Natural killer cell (primary cell): ENCODE results near the gene FGFRL1. TPM values are rescaled to one million over a fixed set of nuclear protein-coding genes. Genes with fewer than 3 reads are reported as not detected.
"Not testable (repeated sequence)": the region's sequence is repeated elsewhere in the genome, so short reads cannot be mapped to it uniquely, and the experiment has no call there.

Source experiments
- ATAC-seq, 3 donors: fragments of 150-1000 bp in 2 of 3; fragments of 200-7000 bp in 1 of 3; cut with Tn5 transposase; 1 replicate in 1 of 3; 2 replicates in 2 of 3; pipeline ENCODE4 v1.10.0; 2021; ENCODE audit warnings: mild to moderate bottlenecking in 2 of 3, moderate library complexity in 2 of 3
- DNase-seq, 2 donors: peaks; one replicate each; pipeline versions ENCODE4 v3.0.0 to v3.0.0-alpha.2; 2013 to 2021; ENCODE audit warnings: mixed read lengths in 1 of 2
- H3K27ac ChIP-seq: one replicate; pipeline ENCODE4 v1.5.1; 2013; ENCODE audit warnings: mild to moderate bottlenecking, low read length
- H3K27me3 ChIP-seq: one replicate; pipeline ENCODE4 v1.6.1; 2013; ENCODE audit warnings: low read length; ENCODE audit not compliant: control insufficient read depth, insufficient read depth
- H3K36me3 ChIP-seq: one replicate; pipeline ENCODE4 v1.6.1; 2013; ENCODE audit warnings: low read length; ENCODE audit not compliant: control insufficient read depth, insufficient read depth
- H3K4me1 ChIP-seq: one replicate; pipeline ENCODE4 v1.6.1; 2013; ENCODE audit warnings: low read length; ENCODE audit not compliant: control insufficient read depth, insufficient read depth
- H3K4me3 ChIP-seq: one replicate; pipeline ENCODE4 v1.5.1; 2013; ENCODE audit warnings: low read length
- H3K9me3 ChIP-seq: one replicate; pipeline ENCODE4 v1.6.1; 2013; ENCODE audit warnings: low read length; ENCODE audit not compliant: control insufficient read depth, insufficient read depth
- H3K27ac Mint-ChIP-seq, 2 donors: one replicate each; pipeline ENCODE4 v1.8.0; 2022; ENCODE audit warnings: mild to moderate bottlenecking in 2 of 2, mixed read lengths in 2 of 2, moderate library complexity in 1 of 2
- H3K27me3 Mint-ChIP-seq, 2 donors: one replicate each; pipeline ENCODE4 v1.8.0; 2022; ENCODE audit warnings: low read depth in 2 of 2, mixed read lengths in 2 of 2
- H3K36me3 Mint-ChIP-seq: one replicate; pipeline ENCODE4 v1.8.0; 2022; ENCODE audit warnings: mixed read lengths
- H3K4me1 Mint-ChIP-seq, 2 donors: one replicate each; pipeline ENCODE4 v1.8.0; 2022; ENCODE audit warnings: mixed read lengths in 2 of 2
- H3K4me3 Mint-ChIP-seq: one replicate; pipeline ENCODE4 v1.8.0; 2022; ENCODE audit warnings: mild to moderate bottlenecking, moderate library complexity, mixed read lengths
- H3K9me3 Mint-ChIP-seq, 2 donors: one replicate each; pipeline ENCODE4 v1.8.0; 2022; ENCODE audit warnings: mixed read lengths in 2 of 2
- CTCF ChIP-seq: fragments of 200-600 bp; IDR thresholded peaks from one replicate; pipeline ENCODE4 v1.8.0; 2022; ENCODE audit warnings: antibody characterized with exemption
- WGBS: methylation state at CpG from one replicate; pipeline ENCODE4 v1.1.7; 2013; ENCODE audit warnings: missing lambda C conversion rate; ENCODE audit not compliant: insufficient coverage; 5-methylcytosine and 5-hydroxymethylcytosine counted together
- intact Hi-C: fragments of 100-400 bp; cut with micrococcal nuclease; formaldehyde crosslinking; loops from one replicate; pipeline ENCODE4 v1.14.2; 2022
- total RNA-seq, 4 donors: library from RNA; stranded (reverse); fragments of 120-200 nt in 1 of 4; gene quantifications; one replicate each; pipeline versions ENCODE4 v1.2.3 to v1.2.4, GENCODE V29; 2013 to 2022

The FGFRL1 gene
- total RNA-seq, 3 donors from 2014 or later (not counting 1 experiment from before 2014, with no cell fraction given): 28.0 to 39.8 (median 32.5) TPM

GRCh38 chr4:974668-975067 is 36.8 kb upstream of the FGFRL1 start:
- Histone ChIP-seq H3K4me1 (peaks cover 42% of the 10 kb centered on the region), H3K36me3 (no peaks in the 10 kb centered on the region), H3K9me3 (no peaks in the 10 kb centered on the region), H3K4me3 (no peak overlapping the region), H3K27ac (no peak overlapping the region), H3K27me3 (no peaks in the 10 kb centered on the region)
- no peak overlapping the region for H3K27ac Mint-ChIP-seq
- intact Hi-C loops: loop anchor here (5.0 kb wide), 1 partner anchor 38 kb away; the partner anchor contains the start of gene FGFRL1
- TF ChIP-seq CTCF: no peak
- 94% methylated on average over 9 of the region's 9 CpGs for WGBS
- H3K36me3 Mint-ChIP-seq: no peaks in the 10 kb centered on the region
- H3K4me1 Mint-ChIP-seq: peaks cover 19 to 20% of the 10 kb centered on the region in 2 donors
- H3K4me3 Mint-ChIP-seq: no peak overlapping the region
- DNase-seq (no peak), ATAC-seq (no peak)
- no peaks in the 10 kb centered on the region for H3K27me3 Mint-ChIP-seq
- H3K9me3 Mint-ChIP-seq: no peaks in the 10 kb centered on the region

GRCh38 chr4:976016-976415 is 35.4 kb upstream of the FGFRL1 start:
- H3K9me3 ChIP-seq, H3K27ac Mint-ChIP-seq, H3K9me3 Mint-ChIP-seq, H3K36me3 Mint-ChIP-seq, H3K4me3 Mint-ChIP-seq, H3K4me3 ChIP-seq, H3K27me3 ChIP-seq, H3K27ac ChIP-seq, DNase-seq, H3K36me3 ChIP-seq, intact Hi-C loops, H3K27me3 Mint-ChIP-seq, ATAC-seq: not testable (repeated sequence)
- peaks cover 31% of the 10 kb centered on the region for H3K4me1 ChIP-seq
- WGBS: 96% methylated on average over 14 of the region's 25 CpGs
- peaks cover 6 to 10% of the 10 kb centered on the region in 2 donors for H3K4me1 Mint-ChIP-seq

- Mint-ChIP-seq H3K4me3 (no peak overlapping the region), H3K9me3 (no peaks in the 10 kb centered on the region), H3K36me3 (no peaks in the 10 kb centered on the region), H3K27ac (no peak overlapping the region), H3K27me3 (no peaks in the 10 kb centered on the region), H3K4me1 (peaks cover 7 to 12% of the 10 kb centered on the region in 2 donors)
- whole genome bisulfite sequencing: 71% methylated on average over 20 of the region's 20 CpGs
- Histone ChIP-seq H3K4me1 (peaks cover 11% of the 10 kb centered on the region), H3K27ac (no peak overlapping the region), H3K4me3 (no peak overlapping the region), H3K9me3 (no peaks in the 10 kb centered on the region), H3K36me3 (no peaks in the 10 kb centered on the region), H3K27me3 (no peaks in the 10 kb centered on the region)
- no peak for TF ChIP-seq CTCF
- no peak for DNase-seq
- intact Hi-C loops: no loop called here
- ATAC-seq: peak in 1 of 3 donors; percentile 51
These were observed 32.3 kb upstream of the FGFRL1 start for GRCh38 chr4:978957-979701.

GRCh38 chr4:982291-982690 is 29.1 kb upstream of the FGFRL1 start:
- intact Hi-C loops: no loop called here
- no peaks in the 10 kb centered on the region for H3K27me3 ChIP-seq
- H3K36me3 Mint-ChIP-seq: no peaks in the 10 kb centered on the region
- no peak for TF ChIP-seq CTCF
- ATAC-seq (no peak), DNase-seq (no peak)
- 94% methylated on average over 17 of the region's 17 CpGs for WGBS
- no peak overlapping the region for H3K4me3 Mint-ChIP-seq
- no peaks in the 10 kb centered on the region for H3K36me3 ChIP-seq
- no peak overlapping the region for H3K4me3 ChIP-seq
- H3K27ac Mint-ChIP-seq: no peak overlapping the region
- H3K27me3 Mint-ChIP-seq: no peaks in the 10 kb centered on the region
- H3K9me3 ChIP-seq: no peaks in the 10 kb centered on the region
- no peaks in the 10 kb centered on the region for H3K9me3 Mint-ChIP-seq
- peaks cover 23 to 25% of the 10 kb centered on the region in 2 donors for H3K4me1 Mint-ChIP-seq
- no peak overlapping the region for H3K27ac ChIP-seq
- peaks cover 31% of the 10 kb centered on the region for H3K4me1 ChIP-seq
